ENCODE results near the gene ASB16.

The ASB16 gene

GRCh38 chr17:44188576-44189403 lies 18.3 kb downstream of the ASB16 start:
- DNase-seq (ENCODE audit: low read depth): no peak

- DNase-seq (ENCODE audit: low read depth): no peak
Measured at GRCh38 chr17:44190481-44190880, 20.0 kb downstream of the ASB16 start.

- no peak for DNase-seq (ENCODE audit: low read depth)
Measured at GRCh38 chr17:44191369-44191768, 20.9 kb downstream of the ASB16 start.

DNA sequence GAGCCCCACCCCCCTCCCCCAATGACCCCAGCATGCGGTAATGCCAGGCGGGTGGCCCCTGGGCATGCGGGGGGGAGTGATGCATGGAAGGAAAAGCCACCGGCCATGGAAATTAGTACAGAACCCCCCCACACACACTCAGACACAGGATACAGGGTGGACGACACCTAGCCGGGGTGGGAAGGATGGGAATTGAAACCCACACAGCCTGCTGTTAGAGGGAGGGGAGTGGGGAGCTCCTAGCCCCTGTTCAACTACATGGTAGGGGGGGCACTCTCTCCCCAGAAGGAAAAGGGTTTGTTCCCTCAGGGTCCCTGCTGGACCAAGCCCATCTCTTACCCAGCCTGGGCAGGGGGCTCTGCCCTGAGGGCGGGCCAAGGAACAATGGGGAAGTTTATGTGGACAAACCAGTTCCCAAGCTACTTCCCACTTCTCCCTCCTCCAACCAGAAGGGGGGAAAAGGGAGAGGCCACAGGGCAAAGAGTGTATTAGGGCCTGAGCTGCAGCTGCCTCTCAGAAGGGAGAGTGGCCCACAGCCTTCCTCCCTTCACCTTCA lies 21.5 kb downstream of the ASB16 start:
- no peak for DNase-seq (ENCODE audit: low read depth)

DNA sequence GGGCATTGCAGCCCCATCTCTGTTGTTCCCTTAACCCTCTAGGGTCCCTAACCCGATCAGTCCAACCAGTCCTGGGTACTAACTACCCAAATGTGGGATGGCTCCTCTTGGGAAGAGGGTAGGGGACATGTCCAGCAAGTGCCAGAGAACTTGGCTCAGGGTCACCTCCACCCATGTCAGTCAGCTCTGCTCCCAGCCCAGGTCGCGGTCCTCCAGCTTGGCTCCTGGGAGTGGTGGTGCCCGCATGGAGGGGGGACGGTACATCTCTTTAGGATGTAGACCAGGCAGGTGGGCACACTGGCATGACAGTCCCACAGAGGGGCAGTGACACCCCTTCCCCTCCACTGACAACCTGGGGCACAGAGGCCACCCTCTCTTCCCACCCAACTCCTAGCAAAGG lies 22.2 kb downstream of the ASB16 start:
- no peak for DNase-seq (ENCODE audit: low read depth)

- DNase-seq (ENCODE audit: low read depth): no peak
Measured at GRCh38 chr17:44193326-44194084, 23.0 kb downstream of the ASB16 start.

- no peak for DNase-seq (ENCODE audit: low read depth)
Measured at GRCh38 chr17:44197107-44197506, 26.6 kb downstream of the ASB16 start.

DNA sequence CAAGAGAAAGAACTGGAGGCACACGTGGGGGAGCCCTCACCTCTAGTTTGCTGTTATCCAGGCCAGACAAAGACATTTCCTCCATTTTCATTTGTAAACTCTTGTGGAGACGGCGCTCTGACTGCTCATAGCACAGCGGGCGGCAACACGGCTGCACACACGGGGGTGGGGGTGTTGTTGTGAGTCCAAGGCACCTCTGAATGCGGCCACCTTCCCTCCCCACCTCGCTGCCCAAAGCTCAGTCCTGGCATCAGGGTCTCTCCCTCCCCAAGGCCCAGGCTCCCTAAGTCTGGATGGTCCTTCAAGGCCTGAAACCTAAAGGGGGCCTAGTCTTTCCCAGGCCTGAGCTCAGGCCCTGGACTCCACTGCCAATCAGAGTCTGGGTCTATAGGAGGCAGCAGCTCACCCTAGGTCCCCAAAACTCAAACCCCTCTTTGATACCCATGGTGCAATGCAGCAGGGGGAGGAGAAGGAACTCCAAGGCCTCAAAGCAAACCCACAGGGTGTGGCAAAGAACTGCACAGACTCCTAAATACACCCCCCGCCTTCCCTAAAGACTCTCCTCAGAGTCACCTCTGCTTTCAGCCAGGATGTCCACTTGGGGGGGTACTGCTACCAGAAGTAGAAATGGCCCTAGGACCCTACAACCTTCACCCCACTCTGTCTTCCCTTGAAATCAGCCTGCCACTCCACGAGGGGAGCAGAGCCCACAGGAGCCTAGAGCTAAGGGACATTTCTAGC lies 27.6 kb downstream of the ASB16 start:
- DNase-seq (ENCODE audit: low read depth): peak; percentile 33

- peak; percentile 30 for DNase-seq (ENCODE audit: low read depth)
Measured at GRCh38 chr17:44198721-44199552, 28.4 kb downstream of the ASB16 start.

DNA sequence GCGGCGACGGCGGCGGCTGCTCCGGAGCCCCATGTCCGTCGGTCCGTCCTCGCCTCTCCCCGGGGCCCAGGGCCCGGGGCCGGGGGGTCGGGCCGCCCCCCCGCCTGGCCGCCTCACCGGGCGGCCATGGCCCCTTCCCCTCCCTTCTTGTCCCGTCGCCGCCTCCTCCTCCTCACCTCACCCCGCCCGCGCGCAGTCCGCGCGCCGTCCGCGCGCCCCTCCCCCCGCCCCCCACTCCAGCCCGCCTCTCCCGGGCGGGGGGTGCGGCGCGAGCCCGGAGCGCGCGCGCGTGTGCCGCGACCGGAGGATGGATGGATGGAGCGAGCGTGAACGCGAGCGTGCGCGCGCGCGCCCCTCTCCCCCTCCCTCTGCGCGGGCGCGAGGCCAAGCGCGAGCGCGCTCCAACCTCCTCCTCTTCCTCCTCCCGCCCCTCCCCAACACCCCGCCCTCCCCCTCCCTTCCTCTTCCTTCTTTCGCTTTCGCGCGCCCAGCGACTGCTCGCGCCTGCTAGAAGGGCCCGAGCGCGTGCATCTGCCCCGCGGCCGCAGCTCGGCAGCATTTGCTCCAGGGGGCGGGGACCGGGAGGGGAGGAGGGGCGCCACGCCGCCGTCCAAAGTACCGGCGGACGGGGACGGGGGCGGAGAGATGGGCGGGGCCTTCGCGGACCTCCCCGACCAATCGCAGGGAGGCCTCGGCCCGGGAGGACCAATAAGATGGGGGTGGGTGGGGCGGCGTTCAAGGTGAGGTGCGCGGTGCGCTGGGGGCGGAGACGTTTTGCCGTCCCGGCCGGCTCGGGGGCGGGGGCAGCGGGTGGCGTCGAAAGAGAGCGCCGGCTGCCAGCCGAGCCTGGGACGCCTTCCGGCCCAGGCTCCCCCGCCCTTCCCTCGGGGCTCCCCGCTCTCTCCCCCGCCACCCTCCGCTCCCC lies 29.3 kb downstream of the ASB16 start, which contains the start of gene ATXN7L3:
TSS of gene ATXN7L3 (minus strand) at position 332 of the 925 bp plus-strand sequence. CDS start 1,814 bp downstream, outside the sequence.
- DNase-seq (ENCODE audit: low read depth): peak; percentile 99

DNA sequence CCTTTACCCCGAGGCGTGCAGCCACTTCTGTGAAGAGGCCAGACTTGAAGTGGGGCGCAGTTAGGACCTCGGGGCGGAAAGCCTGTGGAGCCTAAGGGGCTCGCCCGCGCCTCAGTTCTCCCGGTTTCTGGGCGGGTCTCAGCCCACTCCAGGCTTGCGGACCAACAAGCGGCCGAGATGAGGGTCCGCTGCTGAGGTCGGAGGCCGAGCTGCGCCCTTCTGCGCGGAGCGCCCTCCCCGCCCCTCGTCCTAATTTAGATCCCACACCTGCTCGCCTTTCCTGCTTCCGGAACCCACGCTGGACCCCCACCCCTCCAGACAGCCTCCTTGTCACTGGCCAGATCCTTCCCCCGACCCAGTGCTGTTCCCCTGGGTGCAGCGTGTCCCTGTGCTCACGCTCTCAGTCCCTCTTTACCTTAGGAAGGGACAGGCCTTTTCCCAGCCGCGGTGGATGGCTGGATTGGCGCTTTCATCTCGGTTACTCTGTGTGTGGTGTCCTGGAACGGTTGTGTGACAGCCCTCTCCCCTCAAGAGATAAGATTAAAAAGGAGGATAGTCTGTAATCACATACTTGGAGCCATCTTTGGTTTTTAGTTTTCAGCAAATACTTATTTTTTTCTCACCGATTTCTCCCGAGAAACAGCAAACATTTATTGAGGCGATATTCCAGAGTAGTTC lies 30.1 kb downstream of the ASB16 start:
- no peak for DNase-seq (ENCODE audit: low read depth)

- no peak for DNase-seq (ENCODE audit: low read depth)
Measured at GRCh38 chr17:44202756-44203155, 32.3 kb downstream of the ASB16 start.

DNA sequence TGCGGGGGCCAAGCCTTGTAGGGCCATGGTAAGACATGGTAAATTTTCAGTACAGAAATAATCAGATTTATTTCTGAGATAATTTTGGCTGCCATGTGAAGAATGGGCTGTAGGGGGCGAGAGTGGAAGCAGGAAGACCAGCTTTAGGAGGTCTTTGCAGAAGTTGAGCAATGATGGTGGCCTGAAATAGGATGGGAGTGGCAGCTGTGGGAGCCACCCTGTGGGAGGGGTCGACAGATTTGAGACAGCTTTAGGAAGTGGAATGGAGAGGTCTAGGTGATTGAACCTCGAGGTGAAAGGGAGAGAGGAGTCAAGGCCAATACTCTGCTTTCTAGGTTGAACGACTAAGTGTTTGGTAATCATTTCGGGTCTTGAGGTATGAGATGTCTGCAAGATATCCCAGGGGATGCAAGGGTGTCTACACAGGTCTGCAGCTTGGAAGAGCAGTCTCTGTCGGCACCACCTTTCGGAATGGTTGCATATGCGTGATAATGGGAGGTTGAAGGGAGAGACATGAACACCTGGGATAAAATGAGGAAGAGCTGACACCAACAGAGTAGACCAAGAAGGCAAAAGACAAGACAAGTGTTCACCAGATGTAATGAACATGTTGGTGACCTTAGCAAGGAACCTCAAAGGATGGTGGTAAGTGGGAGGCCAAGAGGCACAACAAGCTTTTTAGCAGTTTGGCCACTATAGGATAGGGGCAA lies 33.4 kb downstream of the ASB16 start:
- peak; percentile 38 for DNase-seq (ENCODE audit: low read depth)

DNA sequence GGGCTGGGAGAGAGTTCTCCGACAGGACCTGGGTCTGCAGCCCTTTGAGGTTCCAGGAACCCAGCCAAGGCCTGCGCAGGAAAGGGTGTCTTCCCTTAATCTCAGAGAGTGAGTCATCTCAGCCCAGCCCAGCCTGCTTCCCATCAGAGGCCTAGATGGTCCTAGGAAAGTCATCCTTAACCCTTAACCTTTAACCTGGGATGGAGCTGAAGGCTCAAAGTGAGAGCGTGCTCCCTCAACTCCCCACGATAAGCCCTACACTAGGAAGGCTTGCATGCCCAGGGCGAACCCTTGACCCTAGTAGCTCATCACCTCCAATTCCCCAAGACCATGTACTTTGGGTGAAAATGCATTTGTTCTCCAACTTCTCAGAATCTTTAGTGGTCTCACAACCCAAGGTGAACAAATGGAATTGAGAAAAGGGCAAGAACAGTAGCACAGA lies 34.0 kb downstream of the ASB16 start:
- no peak for DNase-seq (ENCODE audit: low read depth)

GRCh38 chr17:44205962-44206824 lies 35.7 kb downstream of the ASB16 start:
- no peak for DNase-seq (ENCODE audit: low read depth)

GRCh38 chr17:44206825-44207155 lies 36.3 kb downstream of the ASB16 start:
- DNase-seq (ENCODE audit: low read depth): no peak

- DNase-seq (ENCODE audit: low read depth): no peak
Measured at GRCh38 chr17:44207319-44207718, 36.8 kb downstream of the ASB16 start.

DNA sequence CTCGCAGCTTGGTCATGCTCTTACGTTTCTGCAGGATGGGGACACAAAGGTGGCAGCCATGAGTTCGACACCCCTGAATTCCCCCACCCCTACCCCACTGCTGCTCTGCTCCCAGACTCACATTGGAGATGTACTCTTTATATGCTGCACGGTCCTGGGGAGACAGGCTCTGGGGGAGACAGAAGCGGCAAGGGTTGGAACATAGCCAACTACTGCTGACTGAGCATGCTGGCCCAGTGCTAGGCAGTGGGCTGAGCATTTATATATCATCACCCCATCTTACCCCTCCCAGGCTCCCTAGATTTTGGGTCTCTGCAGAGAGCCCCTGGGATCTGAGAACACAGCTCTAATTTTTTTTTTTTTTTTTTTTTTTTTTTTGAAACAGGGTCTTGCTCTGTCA lies 37.2 kb downstream of the ASB16 start:
- DNase-seq (ENCODE audit: low read depth): no peak
